Left lung (tissue), 10 donors: ENCODE results near the gene MALRD1. TPM values are rescaled to one million over a fixed set of nuclear protein-coding genes. Genes with fewer than 3 reads are reported as not detected.

ENCODE experiments used
- ATAC-seq: fragments of 200-7000 bp; cut with Tn5 transposase; one replicate; pipeline ENCODE4 v1.9.1; 2020; ENCODE audit warnings: moderate library complexity
- DNase-seq, 4 donors: peaks; one replicate each; pipeline ENCODE4 v3.0.0-alpha.2; 2013 to 2020
- H3K27ac ChIP-seq, 2 donors: fragments of 200-600 bp; sonication (generic) in 1 of 2; one replicate each; pipeline versions ENCODE4 v1.5.0 to v1.8.0; 2020 to 2021
- H3K27me3 ChIP-seq, 2 donors: fragments of 200-600 bp; sonication (generic) in 1 of 2; one replicate each; pipeline versions ENCODE4 v1.5.0 to v1.8.0; 2020 to 2021
- H3K36me3 ChIP-seq, 2 donors: fragments of 200-600 bp; sonication (generic) in 1 of 2; one replicate each; pipeline versions ENCODE4 v1.5.0 to v1.8.0; 2020 to 2021
- H3K4me1 ChIP-seq, 2 donors: fragments of 200-600 bp; one replicate each; pipeline ENCODE4 v1.8.0; 2021
- H3K4me3 ChIP-seq, 2 donors: fragments of 200-600 bp; sonication (generic) in 1 of 2; one replicate each; pipeline versions ENCODE4 v1.5.0 to v1.8.0; 2020 to 2021; ENCODE audit warnings: mild to moderate bottlenecking in 1 of 2
- H3K9me3 ChIP-seq, 2 donors: fragments of 200-600 bp; sonication (generic) in 1 of 2; one replicate each; pipeline versions ENCODE4 v1.5.0 to v1.8.0; 2020 to 2021
- intact Hi-C, 2 donors: fragments of 100-400 bp; cut with DNase I; formaldehyde crosslinking; loops; one replicate each; pipeline versions ENCODE4 v1.11.2 to v1.14.2; 2022
- polyA plus RNA-seq, 6 donors: library from polyadenylated mRNA; unstranded; fragments of 120-200 nt; gene quantifications; one replicate each; pipeline ENCODE4 v1.2.1, GENCODE V29; 2013; ENCODE audit not compliant: insufficient read length in 6 of 6
- total RNA-seq, 2 donors: library from RNA; stranded (reverse); fragmentation: NEBNext Ultra II Directional; extraction: Animal tissue kit (Norgen Biotek cat#: 25700); gene quantifications; one replicate each; pipeline ENCODE4 v1.2.1, GENCODE V29; 2021
- TF ChIP-seq, protein P1 (sequence below), 2 donors: fragments of 200-600 bp; sonication (generic) in 1 of 2; IDR thresholded peaks; one replicate each; pipeline versions ENCODE4 v1.5.0 to v1.8.0; 2021; ENCODE audit warnings: antibody characterized with exemption in 2 of 2
- donor health status: DM: no; HTN: yes; CAD: no.
- donor health status: DM: no; HTN: no; CAD: no.

The MALRD1 gene
- total and polyA plus RNA-seq, 8 donors: 2.6 to 12.3 (median 6.9) TPM

DNA sequence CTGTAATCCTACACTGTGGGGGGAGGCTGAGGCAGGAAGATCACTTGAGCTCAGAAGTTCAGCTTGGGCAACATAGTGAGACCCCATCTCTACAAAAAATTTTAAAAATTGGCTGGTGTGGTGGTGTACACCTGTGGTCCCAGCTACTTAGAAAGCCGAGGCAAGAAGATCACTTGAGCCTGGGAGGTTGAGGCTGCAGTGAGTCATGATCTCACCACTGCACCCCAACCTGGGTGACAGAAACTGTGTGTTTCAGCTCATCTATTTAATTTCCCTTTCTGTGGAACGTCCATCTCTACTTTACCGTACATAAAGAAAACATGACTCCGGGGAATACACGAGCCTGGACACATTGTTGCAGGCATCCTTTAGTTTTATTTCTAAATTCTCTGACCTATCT, 413.0 kb downstream of the MALRD1 start:
- intact Hi-C loops: no loop called here

DNA sequence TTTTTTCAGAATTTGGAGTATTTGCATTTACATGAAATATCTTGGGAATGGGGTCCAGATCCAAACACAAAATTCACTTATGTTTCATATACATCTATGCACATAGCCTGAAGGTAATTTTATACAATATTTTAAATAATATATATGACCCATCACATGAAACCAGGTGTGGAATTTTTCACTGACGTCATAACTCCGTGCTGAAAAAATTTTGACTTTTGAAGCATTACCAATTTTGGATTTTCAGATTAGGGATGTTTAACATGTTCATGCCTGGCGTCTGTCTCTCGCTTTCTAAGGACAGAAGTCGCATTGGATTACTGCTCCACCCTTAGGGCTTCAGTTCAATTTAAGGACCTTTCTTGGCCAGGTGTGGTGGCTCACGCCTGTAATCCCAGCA, 418.1 kb downstream of the MALRD1 start:
- ATAC-seq (no peak), DNase-seq (no peak)
- H3K9me3 ChIP-seq: peaks cover 0 to 2% of the 10 kb centered on the region in 2 donors
- no peaks in the 10 kb centered on the region for H3K27me3 ChIP-seq
- intact Hi-C loops: no loop called here
- no peaks in the 10 kb centered on the region for H3K4me1 ChIP-seq
- H3K4me3 ChIP-seq: no peak overlapping the region
- no peaks in the 10 kb centered on the region for H3K36me3 ChIP-seq
- H3K27ac ChIP-seq: no peak overlapping the region
- TF ChIP-seq, protein P1, sequence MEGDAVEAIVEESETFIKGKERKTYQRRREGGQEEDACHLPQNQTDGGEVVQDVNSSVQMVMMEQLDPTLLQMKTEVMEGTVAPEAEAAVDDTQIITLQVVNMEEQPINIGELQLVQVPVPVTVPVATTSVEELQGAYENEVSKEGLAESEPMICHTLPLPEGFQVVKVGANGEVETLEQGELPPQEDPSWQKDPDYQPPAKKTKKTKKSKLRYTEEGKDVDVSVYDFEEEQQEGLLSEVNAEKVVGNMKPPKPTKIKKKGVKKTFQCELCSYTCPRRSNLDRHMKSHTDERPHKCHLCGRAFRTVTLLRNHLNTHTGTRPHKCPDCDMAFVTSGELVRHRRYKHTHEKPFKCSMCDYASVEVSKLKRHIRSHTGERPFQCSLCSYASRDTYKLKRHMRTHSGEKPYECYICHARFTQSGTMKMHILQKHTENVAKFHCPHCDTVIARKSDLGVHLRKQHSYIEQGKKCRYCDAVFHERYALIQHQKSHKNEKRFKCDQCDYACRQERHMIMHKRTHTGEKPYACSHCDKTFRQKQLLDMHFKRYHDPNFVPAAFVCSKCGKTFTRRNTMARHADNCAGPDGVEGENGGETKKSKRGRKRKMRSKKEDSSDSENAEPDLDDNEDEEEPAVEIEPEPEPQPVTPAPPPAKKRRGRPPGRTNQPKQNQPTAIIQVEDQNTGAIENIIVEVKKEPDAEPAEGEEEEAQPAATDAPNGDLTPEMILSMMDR (IDR thresholded peaks at IDR 0.05): no peak

More for the DNA sequence above, 413.0 kb downstream of the MALRD1 start:
- Histone ChIP-seq H3K9me3 (no peaks in the 10 kb centered on the region), H3K4me1 (no peaks in the 10 kb centered on the region), H3K27ac (no peak overlapping the region), H3K4me3 (no peak overlapping the region), H3K27me3 (no peaks in the 10 kb centered on the region), H3K36me3 (no peaks in the 10 kb centered on the region)
- ATAC-seq: no peak
- TF ChIP-seq, protein P1 (IDR thresholded peaks at IDR 0.05): no peak
- no peak for DNase-seq

DNA sequence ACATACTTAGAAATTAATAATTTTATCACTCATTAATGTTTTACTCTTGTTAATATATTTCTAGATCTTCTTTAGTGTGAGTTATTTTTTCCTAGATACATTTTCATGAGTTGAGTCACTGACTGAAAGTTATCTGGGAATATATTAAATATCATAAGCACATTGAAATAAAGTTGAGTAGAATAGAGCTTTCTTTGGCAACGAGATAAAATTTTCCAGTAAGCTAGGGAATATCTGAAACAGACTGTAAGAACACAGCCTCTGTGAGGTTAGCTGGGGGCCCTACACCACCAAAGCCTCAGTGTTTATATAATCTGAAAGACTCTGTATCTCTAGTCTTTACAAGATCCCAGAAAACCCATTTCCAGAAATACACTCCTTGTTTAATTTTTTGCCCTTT, 419.8 kb downstream of the MALRD1 start:
- intact Hi-C loops: no loop called here
- Histone ChIP-seq H3K9me3 (peaks cover 0 to 2% of the 10 kb centered on the region in 2 donors), H3K4me3 (no peak overlapping the region), H3K4me1 (no peaks in the 10 kb centered on the region), H3K27me3 (no peaks in the 10 kb centered on the region), H3K27ac (peak overlapping the region in 1 of 2 donors; percentile 21), H3K36me3 (no peaks in the 10 kb centered on the region)
- TF ChIP-seq, protein P1 (IDR thresholded peaks at IDR 0.05): no peak
- ATAC-seq (peak; percentile 43), DNase-seq (no peak)

DNA sequence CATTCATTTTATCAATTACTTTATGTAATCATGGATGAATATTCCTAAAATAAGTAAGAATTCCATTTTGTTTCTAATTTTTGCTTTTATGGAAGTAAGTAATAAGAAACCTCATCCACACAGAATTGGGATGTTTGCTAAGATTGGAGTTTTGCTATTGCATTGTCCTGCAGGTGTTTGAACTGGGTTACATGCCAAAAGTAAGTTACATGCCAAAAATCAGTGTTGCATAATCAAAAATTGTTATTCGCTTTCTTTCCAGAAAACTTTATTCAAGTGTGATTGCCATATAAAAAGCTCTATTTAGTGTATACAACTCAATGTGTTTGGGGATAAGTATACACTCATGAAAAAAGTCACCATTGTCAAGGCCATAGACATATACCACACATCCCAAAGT, 420.9 kb downstream of the MALRD1 start:
- Histone ChIP-seq H3K27me3 (no peaks in the 10 kb centered on the region), H3K4me1 (no peaks in the 10 kb centered on the region), H3K36me3 (no peaks in the 10 kb centered on the region), H3K4me3 (no peak overlapping the region), H3K27ac (no peak overlapping the region), H3K9me3 (peaks cover 0 to 2% of the 10 kb centered on the region in 2 donors)
- no peak for ATAC-seq
- TF ChIP-seq, protein P1 (IDR thresholded peaks at IDR 0.05): no peak
- intact Hi-C loops: no loop called here
- DNase-seq: no peak

DNA sequence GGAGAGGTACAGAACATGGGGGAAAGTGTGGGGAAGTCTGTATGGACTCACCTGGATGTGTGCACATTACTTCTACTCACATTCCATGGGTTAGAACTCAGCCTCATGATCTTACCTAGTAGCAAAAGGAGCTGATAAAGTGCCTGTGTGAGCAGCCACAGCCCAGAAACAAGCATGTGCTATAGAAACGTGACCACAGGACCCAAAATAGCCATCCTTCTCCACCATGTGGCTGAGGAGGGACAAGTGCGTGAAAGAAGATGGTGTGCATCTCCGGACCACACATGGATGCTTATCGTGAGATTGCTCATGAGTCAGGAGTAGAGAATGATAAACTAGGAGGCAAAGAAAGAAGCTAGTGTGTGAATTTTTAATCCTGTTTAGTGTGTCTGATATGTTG, 431.3 kb downstream of the MALRD1 start:
- intact Hi-C loops: no loop called here
- H3K36me3 ChIP-seq: no peaks in the 10 kb centered on the region
- no peaks in the 10 kb centered on the region for H3K4me1 ChIP-seq
- ATAC-seq: no peak
- no peak overlapping the region for H3K27ac ChIP-seq
- TF ChIP-seq, protein P1 (IDR thresholded peaks at IDR 0.05): no peak
- DNase-seq: no peak
- H3K27me3 ChIP-seq: no peaks in the 10 kb centered on the region
- no peaks in the 10 kb centered on the region for H3K9me3 ChIP-seq
- H3K4me3 ChIP-seq: no peak overlapping the region
